Epithelial cell of proximal tubule (primary cell): Measurements from ENCODE around the gene CPS1. TPM values are rescaled to one million over a fixed set of nuclear protein-coding genes. Genes with fewer than 3 reads are reported as not detected.

Experiments
- DNase-seq: peaks from one replicate; pipeline ENCODE4 v3.0.0-alpha.2; 2011; ENCODE audit warnings: low read depth
- H3K4me3 ChIP-seq: 2 replicates; pipeline ENCODE4 v1.5.1; 2011; ENCODE audit warnings: low read depth, mild to moderate bottlenecking, low read length
- CTCF ChIP-seq: conservative IDR thresholded peaks from 2 replicates; pipeline ENCODE4 v1.5.1; 2012; ENCODE audit warnings: low read depth, mild to moderate bottlenecking, low read length
- total RNA-seq: library from RNA; depleted of rRNA; stranded (reverse); fragments of >200 nt; gene quantifications from 2 replicates; pipeline ENCODE4 v1.2.3, GENCODE V29; 2015

Gene CPS1
- total RNA-seq, 1 donor from 2014 or later: 2.8 TPM

GRCh38 chr2:210527286-210527685, 29.1 kb upstream of the CPS1 start:
- no peak for TF ChIP-seq CTCF
- no peak overlapping the region for H3K4me3 ChIP-seq
- no peak for DNase-seq

GRCh38 chr2:210528716-210529115, 27.7 kb upstream of the CPS1 start:
- no peak for TF ChIP-seq CTCF
- no peak overlapping the region for H3K4me3 ChIP-seq
- DNase-seq: no peak

GRCh38 chr2:210531050-210531449, 25.3 kb upstream of the CPS1 start:
- H3K4me3 ChIP-seq: no peak overlapping the region

GRCh38 chr2:210531482-210531881, 24.9 kb upstream of the CPS1 start:
- H3K4me3 ChIP-seq: no peak overlapping the region
- no peak for TF ChIP-seq CTCF
- no peak for DNase-seq

More at GRCh38 chr2:210531050-210531449, 25.3 kb upstream of the CPS1 start:
- DNase-seq: no peak
- TF ChIP-seq CTCF: no peak

GRCh38 chr2:210533389-210533788, 23.0 kb upstream of the CPS1 start:
- no peak overlapping the region for H3K4me3 ChIP-seq
- no peak for TF ChIP-seq CTCF
- no peak for DNase-seq

- DNase-seq: no peak
- no peak for TF ChIP-seq CTCF
- no peak overlapping the region for H3K4me3 ChIP-seq
Observed at GRCh38 chr2:210534879-210535278, 21.5 kb upstream of the CPS1 start.

- no peak for TF ChIP-seq CTCF
- H3K4me3 ChIP-seq: no peak overlapping the region
- DNase-seq: no peak
Observed at GRCh38 chr2:210536973-210537650, 19.3 kb upstream of the CPS1 start.
